Bronchial epithelial cell (primary cell): ENCODE results near the gene OR4Q2. TPM values are rescaled to one million over a fixed set of nuclear protein-coding genes. Genes with fewer than 3 reads are reported as not detected.
"Not testable (repeated sequence)": the region's sequence is repeated elsewhere in the genome, so short reads cannot be mapped to it uniquely, and the experiment has no call there.

Source experiments
- DNase-seq: peaks from one replicate; pipeline ENCODE4 v3.0.0-alpha.2; 2010; ENCODE audit warnings: low read depth
- FAIRE-seq: peaks from 2 replicates; lab custom pipeline; 2011; peaks lifted over from hg19 to GRCh38; lab: Jason Lieb, UNC
- H3K27me3 ChIP-seq: 2 replicates; pipeline ENCODE4 v1.5.1; 2011; ENCODE audit warnings: low read length; ENCODE audit not compliant: control insufficient read depth, insufficient read depth
- H3K36me3 ChIP-seq: 2 replicates; pipeline ENCODE4 v1.5.1; 2011; ENCODE audit warnings: low read length; ENCODE audit not compliant: control insufficient read depth, insufficient read depth
- H3K4me3 ChIP-seq: 2 replicates; pipeline ENCODE4 v1.5.1; 2011; ENCODE audit warnings: mild to moderate bottlenecking, low read depth, low read length, control low read depth
- CTCF ChIP-seq: IDR thresholded peaks from 2 replicates; pipeline ENCODE4 v1.5.1; 2011; ENCODE audit warnings: mild to moderate bottlenecking, moderate library complexity, low read length, control low read depth, inconsistent platforms; ENCODE audit not compliant: insufficient read depth, severe bottlenecking
- total RNA-seq: library from RNA; depleted of rRNA; stranded (reverse); fragments of >200 nt; gene quantifications from 2 replicates; pipeline ENCODE4 v1.2.1, GENCODE V29; 2014

Gene OR4Q2
- not detected in 2 replicates for total RNA-seq

DNA sequence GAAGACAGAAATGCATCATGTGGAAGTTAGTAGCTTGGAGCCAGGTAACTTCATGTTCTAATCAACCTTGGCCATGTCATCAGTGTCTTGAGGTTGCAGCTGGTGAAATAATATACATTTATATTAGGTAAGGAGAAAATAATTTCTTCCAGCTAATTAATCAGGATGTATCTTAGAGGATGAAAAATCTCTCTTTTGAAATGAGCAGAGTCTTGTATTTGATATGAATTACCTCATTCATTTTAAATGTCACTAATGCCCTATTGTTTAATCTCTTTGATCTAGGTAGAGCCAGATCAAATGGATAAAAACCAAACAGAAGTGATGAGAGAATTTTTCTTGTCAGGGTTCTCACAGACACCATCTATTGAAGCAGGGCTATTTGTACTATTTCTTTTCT lies at the start of gene OR4Q2:
TSS of gene OR4Q2 (plus strand) at position 301 of the 400 bp plus-strand sequence.
- no peak within 1 kb of the TSS for H3K4me3 ChIP-seq
- no peak for DNase-seq
- no peak for TF ChIP-seq CTCF
- no peak for FAIRE-seq
- no peaks in the 10 kb centered on the region for H3K27me3 ChIP-seq
- H3K36me3 ChIP-seq: no peaks in the 10 kb centered on the region

DNA sequence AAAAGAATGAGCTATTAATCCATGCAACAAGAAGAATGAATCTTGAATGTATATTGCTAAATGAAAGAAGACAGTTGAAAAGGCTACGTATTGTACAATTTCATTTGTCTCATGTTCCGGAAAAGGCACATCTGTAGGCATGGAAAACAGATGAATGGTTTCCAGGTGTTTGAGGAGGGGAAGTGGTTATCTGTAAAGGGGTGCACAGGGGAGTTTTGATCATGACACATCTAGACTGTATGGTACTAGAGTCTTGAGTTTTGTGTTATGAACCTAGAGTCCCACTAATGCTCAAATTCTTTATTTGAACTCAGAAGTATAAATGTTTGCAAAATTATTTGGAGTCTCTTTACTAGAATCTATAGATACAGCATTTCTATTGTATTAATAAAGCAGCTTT lies 32.2 kb upstream of the OR4Q2 start:
- H3K36me3 ChIP-seq, H3K27me3 ChIP-seq, FAIRE-seq, DNase-seq, H3K4me3 ChIP-seq: not testable (repeated sequence)

- Histone ChIP-seq H3K27me3 (no peaks in the 10 kb centered on the region), H3K36me3 (no peaks in the 10 kb centered on the region), H3K4me3 (no peak overlapping the region)
- no peak for FAIRE-seq
- no peak for DNase-seq
- TF ChIP-seq CTCF: no peak
These were observed 27.1 kb upstream of the OR4Q2 start for GRCh38 chr14:19974844-19975243.

GRCh38 chr14:19975291-19975690 lies 26.7 kb upstream of the OR4Q2 start, which contains the start of gene OR4K15:
Gene OR4K15 (plus strand): TSS chr14:19975591. CDS start chr14:19975591, 0 bp downstream.
- FAIRE-seq (no peak), DNase-seq (no peak)
- TF ChIP-seq CTCF: no peak
- H3K36me3 ChIP-seq: no peaks in the 10 kb centered on the region
- H3K27me3 ChIP-seq: no peaks in the 10 kb centered on the region
- H3K4me3 ChIP-seq: no peak within 1 kb of the TSS

DNA sequence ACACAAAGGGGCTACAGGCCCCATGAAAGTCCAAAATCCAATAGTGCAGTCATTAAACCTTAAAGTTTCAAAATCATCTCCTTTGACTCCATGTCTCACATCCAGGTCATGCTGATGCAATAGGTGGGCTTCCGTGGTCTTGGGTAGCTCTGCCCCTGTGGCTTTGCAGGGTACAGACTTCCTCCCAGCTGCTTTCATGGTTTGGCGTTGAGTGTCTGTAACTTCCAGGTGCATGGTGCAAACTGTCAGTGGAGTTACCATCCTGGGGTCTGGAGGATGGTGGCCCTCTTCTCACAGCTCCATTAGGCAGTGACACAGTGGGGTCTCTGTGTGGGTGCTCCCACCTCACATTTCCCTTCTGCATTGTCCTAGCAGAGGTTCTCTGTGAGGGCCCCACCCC lies 8.5 kb upstream of the OR4Q2 start:
- no peak for TF ChIP-seq CTCF
- H3K27me3 ChIP-seq: no peaks in the 10 kb centered on the region
- no peak overlapping the region for H3K4me3 ChIP-seq
- H3K36me3 ChIP-seq: no peaks in the 10 kb centered on the region
- DNase-seq (no peak), FAIRE-seq (no peak)

DNA sequence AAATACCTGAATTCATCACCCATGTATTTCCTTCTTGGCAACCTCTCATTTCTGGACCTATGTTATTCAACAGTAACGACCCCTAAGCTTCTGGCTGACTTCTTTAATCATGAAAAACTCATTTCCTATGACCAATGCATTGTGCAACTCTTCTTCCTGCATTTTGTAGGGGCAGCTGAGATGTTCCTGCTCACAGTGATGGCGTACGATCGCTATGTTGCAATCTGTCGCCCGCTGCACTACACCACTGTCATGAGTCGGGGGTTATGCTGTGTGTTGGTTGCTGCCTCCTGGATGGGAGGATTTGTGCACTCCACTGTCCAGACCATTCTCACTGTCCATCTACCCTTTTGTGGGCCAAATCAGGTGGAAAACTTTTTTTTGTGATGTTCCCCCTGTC lies 356 bp downstream of the OR4Q2 start:
- no peak for DNase-seq
- Histone ChIP-seq H3K27me3 (no peaks in the 10 kb centered on the region), H3K4me3 (no peak overlapping the region), H3K36me3 (no peaks in the 10 kb centered on the region)
- TF ChIP-seq CTCF: no peak
- no peak for FAIRE-seq
